Type B pancreatic cell (in vitro differentiated cells): Measurements from ENCODE around the gene GNA14. TPM values are rescaled to one million over a fixed set of nuclear protein-coding genes. Genes with fewer than 3 reads are reported as not detected.
"Not testable (repeated sequence)": the region's sequence is repeated elsewhere in the genome, so short reads cannot be mapped to it uniquely, and the experiment has no call there.

Experiments
- DNase-seq: peaks from one replicate; pipeline ENCODE4 v3.0.0; 2021; ENCODE audit warnings: mixed read lengths; ENCODE audit not compliant: unreplicated experiment; ENCODE audit errors: extremely low spot score
- H3K27ac Mint-ChIP-seq: 2 replicates; pipeline ENCODE4 v1.8.0; 2021; ENCODE audit warnings: mild to moderate bottlenecking, mixed read lengths
- H3K27me3 Mint-ChIP-seq: 2 replicates; pipeline ENCODE4 v1.8.0; 2021; ENCODE audit warnings: mixed read lengths
- H3K36me3 Mint-ChIP-seq: 2 replicates; pipeline ENCODE4 v1.8.0; 2021; ENCODE audit warnings: mixed read lengths
- H3K4me1 Mint-ChIP-seq: one replicate; pipeline ENCODE4 v1.8.0; 2021; ENCODE audit warnings: mixed read lengths; ENCODE audit not compliant: unreplicated experiment
- H3K4me3 Mint-ChIP-seq: 2 replicates; pipeline ENCODE4 v1.8.0; 2021; ENCODE audit warnings: mild to moderate bottlenecking, mixed read lengths
- H3K9me3 Mint-ChIP-seq: 2 replicates; pipeline ENCODE4 v1.8.0; 2021; ENCODE audit warnings: mixed read lengths
- total RNA-seq: library from RNA; stranded (reverse); gene quantifications from 2 replicates; pipeline ENCODE4 v1.2.1, GENCODE V29; 2021; ENCODE audit warnings: low replicate concordance
- TF ChIP-seq, protein P1 (sequence below): fragments of 200-600 bp; sonication (generic); conservative IDR thresholded peaks from 2 replicates; pipeline ENCODE4 v1.5.0; 2021; ENCODE audit warnings: antibody characterized with exemption, mild to moderate bottlenecking

Gene GNA14
- total RNA-seq, 1 donor from 2014 or later: not detected

- H3K36me3 Mint-ChIP-seq: no peaks in the 10 kb centered on the region
- no peak overlapping the region for H3K27ac Mint-ChIP-seq
- TF ChIP-seq, protein P1, sequence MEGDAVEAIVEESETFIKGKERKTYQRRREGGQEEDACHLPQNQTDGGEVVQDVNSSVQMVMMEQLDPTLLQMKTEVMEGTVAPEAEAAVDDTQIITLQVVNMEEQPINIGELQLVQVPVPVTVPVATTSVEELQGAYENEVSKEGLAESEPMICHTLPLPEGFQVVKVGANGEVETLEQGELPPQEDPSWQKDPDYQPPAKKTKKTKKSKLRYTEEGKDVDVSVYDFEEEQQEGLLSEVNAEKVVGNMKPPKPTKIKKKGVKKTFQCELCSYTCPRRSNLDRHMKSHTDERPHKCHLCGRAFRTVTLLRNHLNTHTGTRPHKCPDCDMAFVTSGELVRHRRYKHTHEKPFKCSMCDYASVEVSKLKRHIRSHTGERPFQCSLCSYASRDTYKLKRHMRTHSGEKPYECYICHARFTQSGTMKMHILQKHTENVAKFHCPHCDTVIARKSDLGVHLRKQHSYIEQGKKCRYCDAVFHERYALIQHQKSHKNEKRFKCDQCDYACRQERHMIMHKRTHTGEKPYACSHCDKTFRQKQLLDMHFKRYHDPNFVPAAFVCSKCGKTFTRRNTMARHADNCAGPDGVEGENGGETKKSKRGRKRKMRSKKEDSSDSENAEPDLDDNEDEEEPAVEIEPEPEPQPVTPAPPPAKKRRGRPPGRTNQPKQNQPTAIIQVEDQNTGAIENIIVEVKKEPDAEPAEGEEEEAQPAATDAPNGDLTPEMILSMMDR: no peak
- H3K9me3 Mint-ChIP-seq: no peaks in the 10 kb centered on the region
- H3K27me3 Mint-ChIP-seq: no peaks in the 10 kb centered on the region
- no peak overlapping the region for H3K4me3 Mint-ChIP-seq
- no peaks in the 10 kb centered on the region for H3K4me1 Mint-ChIP-seq
- DNase-seq: no peak
Measured at GRCh38 chr9:77422969-77423368, 225.2 kb downstream of the GNA14 start.

DNA sequence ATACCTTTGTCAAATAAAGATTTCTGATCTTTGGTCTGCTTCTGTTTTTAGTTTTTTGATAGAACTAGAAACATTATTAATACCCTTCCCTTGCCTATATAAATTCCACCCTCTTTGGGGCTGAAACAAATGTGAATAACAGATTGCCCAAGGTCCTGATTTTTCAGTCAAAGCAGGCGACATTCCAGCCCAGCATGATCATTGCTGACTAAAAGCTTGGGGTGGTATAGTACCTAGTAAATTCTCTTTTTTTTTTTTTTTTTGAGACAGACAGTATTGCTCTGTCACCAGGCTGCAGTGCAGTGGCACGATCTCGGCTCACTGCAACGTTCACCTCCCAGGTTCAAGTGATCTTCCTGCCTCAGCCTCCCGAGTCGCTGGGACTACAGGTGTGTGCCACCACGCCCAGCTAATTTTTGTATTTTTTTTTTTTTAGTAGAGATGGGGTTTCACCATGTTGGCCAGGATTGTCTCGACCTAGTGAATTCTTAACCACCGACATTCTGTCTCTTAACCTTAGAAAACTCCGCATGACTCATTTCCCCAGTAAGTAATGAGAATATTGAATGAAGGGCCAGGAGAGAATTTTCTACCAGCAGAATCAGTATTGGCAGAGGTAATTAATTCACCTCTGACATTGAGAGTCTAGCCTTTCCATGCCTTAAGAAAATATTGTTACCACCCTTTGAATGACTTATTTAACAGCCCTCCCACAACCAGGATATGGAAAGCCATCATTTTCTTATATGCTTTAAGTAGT is 226.4 kb downstream of the GNA14 start:
- Mint-ChIP-seq H3K27me3 (no peaks in the 10 kb centered on the region), H3K4me1 (no peaks in the 10 kb centered on the region), H3K27ac (no peak overlapping the region), H3K4me3 (no peak overlapping the region), H3K36me3 (no peaks in the 10 kb centered on the region), H3K9me3 (no peaks in the 10 kb centered on the region)
- no peak for DNase-seq
- TF ChIP-seq, protein P1: no peak

DNA sequence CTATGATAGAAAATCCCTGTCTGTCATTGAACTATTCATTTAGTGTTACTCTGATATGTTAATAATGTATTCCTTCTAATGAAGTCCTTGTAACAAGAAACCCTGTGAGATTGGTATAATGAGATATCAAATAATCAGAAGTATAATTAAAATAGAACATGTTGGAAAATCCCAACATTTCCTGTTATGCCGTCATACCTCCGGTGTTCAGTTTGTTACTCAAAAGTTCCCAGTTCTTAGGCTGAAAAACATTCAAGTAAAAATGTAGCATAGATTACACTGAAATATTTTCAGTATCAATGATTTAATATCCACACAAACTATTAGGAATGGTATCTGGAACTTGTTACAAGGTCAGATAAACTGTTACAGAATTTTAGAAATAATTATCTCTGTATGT is 227.5 kb downstream of the GNA14 start:
- H3K4me1 Mint-ChIP-seq: no peaks in the 10 kb centered on the region
- no peak overlapping the region for H3K4me3 Mint-ChIP-seq
- H3K9me3 Mint-ChIP-seq: no peaks in the 10 kb centered on the region
- H3K36me3 Mint-ChIP-seq: no peaks in the 10 kb centered on the region
- DNase-seq: no peak
- no peaks in the 10 kb centered on the region for H3K27me3 Mint-ChIP-seq
- TF ChIP-seq, protein P1: no peak
- no peak overlapping the region for H3K27ac Mint-ChIP-seq

DNA sequence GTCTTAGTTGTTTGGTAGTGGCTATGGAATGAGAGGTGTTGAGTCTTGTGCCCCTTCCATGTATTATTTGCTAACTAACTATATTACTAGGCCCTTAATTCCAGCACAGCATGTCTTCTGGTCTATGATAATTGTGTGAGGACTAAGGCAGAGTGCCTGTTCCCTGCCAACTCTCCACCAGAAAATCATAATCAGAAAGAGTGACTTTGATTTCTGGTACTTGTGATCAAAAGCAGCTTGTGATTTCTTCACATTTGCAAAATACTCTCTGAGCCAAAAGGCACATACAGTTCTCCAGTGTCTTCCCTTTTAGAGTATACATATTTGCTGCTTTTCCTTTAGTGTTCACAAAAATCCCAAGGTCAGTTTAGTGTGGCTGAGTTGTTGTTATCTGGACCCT is 229.9 kb downstream of the GNA14 start:
- Mint-ChIP-seq H3K27me3 (no peaks in the 10 kb centered on the region), H3K36me3 (peaks cover 4% of the 10 kb centered on the region), H3K27ac (no peak overlapping the region), H3K9me3 (no peaks in the 10 kb centered on the region), H3K4me3 (no peak overlapping the region), H3K4me1 (no peaks in the 10 kb centered on the region)
- DNase-seq: no peak
- TF ChIP-seq, protein P1: no peak

- H3K9me3 Mint-ChIP-seq: no peaks in the 10 kb centered on the region
- H3K4me3 Mint-ChIP-seq: no peak overlapping the region
- H3K27ac Mint-ChIP-seq: no peak overlapping the region
- H3K27me3 Mint-ChIP-seq: no peaks in the 10 kb centered on the region
- H3K4me1 Mint-ChIP-seq: no peaks in the 10 kb centered on the region
- peaks cover 4% of the 10 kb centered on the region for H3K36me3 Mint-ChIP-seq
- TF ChIP-seq, protein P1: no peak
- DNase-seq: no peak
Measured at GRCh38 chr9:77417566-77417965, 230.6 kb downstream of the GNA14 start.

DNA sequence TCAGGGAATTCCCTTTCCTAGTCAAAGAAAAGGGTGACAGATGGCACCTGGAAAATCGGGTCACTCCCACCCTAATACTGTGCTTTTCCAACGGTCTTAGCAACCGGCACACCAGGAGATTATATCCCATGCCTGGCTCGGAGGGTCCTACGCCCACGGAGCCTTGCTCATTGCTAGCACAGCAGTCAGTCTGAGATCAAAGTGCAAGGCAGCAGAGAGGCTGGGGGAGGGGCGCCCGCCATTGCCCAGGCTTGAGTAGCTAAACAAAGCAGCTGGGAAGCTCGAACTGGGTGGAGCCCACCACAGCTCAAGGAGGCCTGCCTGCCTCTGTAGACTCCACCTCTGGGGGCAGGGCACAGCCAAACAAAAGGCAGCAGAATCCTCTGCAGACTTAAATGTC is 239.6 kb downstream of the GNA14 start:
- not testable (repeated sequence) for H3K4me1 Mint-ChIP-seq

More for the DNA sequence above, 239.6 kb downstream of the GNA14 start:
- Mint-ChIP-seq H3K9me3 (peaks cover 13% of the 10 kb centered on the region), H3K36me3 (peaks cover 32% of the 10 kb centered on the region)
- DNase-seq: peak; percentile 42
- not testable (repeated sequence) for H3K27me3 Mint-ChIP-seq, H3K27ac Mint-ChIP-seq, H3K4me3 Mint-ChIP-seq
